PC-3 (cell line): Measurements from ENCODE around the gene SAMD14. TPM values are rescaled to one million over a fixed set of nuclear protein-coding genes. Genes with fewer than 3 reads are reported as not detected.

Experiments used
- ATAC-seq: fragments of 200-7000 bp; cut with Tn5 transposase; 2 replicates; pipeline ENCODE4 v1.9.1; 2020; ENCODE audit warnings: mild to moderate bottlenecking, moderate library complexity
- BruUV-seq: library from RNA; stranded (reverse); fragments of 400-500 nt; replicated peaks from 2 replicates; lab custom pipeline; 2021; lab: Mats Ljungman, UMichigan
- CTCF ChIA-PET: fragments of 300-600 bp; sonication (Branson Sonifier 250); formaldehyde crosslinking; loops from one replicate; lab custom pipeline; 2022; ENCODE audit warnings: antibody characterized with exemption; lab: Charles Lee
- POLR2A ChIA-PET: fragments of 300-600 bp; sonication (Branson Sonifier 250); formaldehyde crosslinking; loops from one replicate; lab custom pipeline; 2022; ENCODE audit warnings: antibody characterized with exemption; ENCODE audit not compliant: unreplicated experiment; lab: Charles Lee
- DNase-seq: peaks from one replicate; pipeline ENCODE4 v3.0.0-alpha.2; 2015
- H2AFZ ChIP-seq: fragments of 300-600 bp; sonication (generic); 2 replicates; pipeline ENCODE4 v1.6.0; 2016; ENCODE audit warnings: antibody characterized with exemption, low read length
- H3F3A ChIP-seq: fragments of 300-600 bp; sonication (generic); one replicate; pipeline ENCODE4 v1.6.0; 2017; ENCODE audit warnings: antibody characterized with exemption, low read length, control low read depth, mild to moderate bottlenecking; ENCODE audit not compliant: unreplicated experiment
- H3K27ac ChIP-seq: fragments of 300-600 bp; sonication (generic); 2 replicates; pipeline ENCODE4 v1.5.1; 2016; ENCODE audit warnings: mild to moderate bottlenecking, low read length
- H3K27me3 ChIP-seq: fragments of 300-600 bp; sonication (generic); 2 replicates; pipeline ENCODE4 v1.6.1; 2016; ENCODE audit warnings: low read length, mixed read lengths
- H3K36me3 ChIP-seq: fragments of 300-600 bp; sonication (generic); 2 replicates; pipeline ENCODE4 v1.6.1; 2016; ENCODE audit warnings: low read depth, mixed run types, low read length, mixed read lengths
- H3K4me1 ChIP-seq: fragments of 300-600 bp; sonication (generic); 2 replicates; pipeline ENCODE4 v1.5.1; 2016; ENCODE audit warnings: low read length; ENCODE audit not compliant: insufficient read depth
- H3K4me2 ChIP-seq: fragments of 300-600 bp; sonication (generic); 2 replicates; pipeline ENCODE4 v1.6.0; 2016; ENCODE audit warnings: low read length
- H3K4me3 ChIP-seq: fragments of 300-600 bp; sonication (generic); 2 replicates; pipeline ENCODE4 v1.5.1; 2016; ENCODE audit warnings: mild to moderate bottlenecking, low read length, mixed read lengths
- H3K79me2 ChIP-seq: fragments of 300-600 bp; sonication (generic); 2 replicates; pipeline ENCODE4 v1.6.1; 2017; ENCODE audit warnings: low read length, mixed read lengths
- H3K9ac ChIP-seq: fragments of 300-600 bp; sonication (generic); 2 replicates; pipeline ENCODE4 v1.6.0; 2016; ENCODE audit warnings: mild to moderate bottlenecking, low read length
- H3K9me2 ChIP-seq: fragments of 300-600 bp; sonication (generic); replicated peaks from 2 replicates; pipeline ENCODE4 v1.6.1; 2016; ENCODE audit warnings: mixed run types, low read length, mixed read lengths
- H3K9me3 ChIP-seq: fragments of 300-600 bp; sonication (generic); 2 replicates; pipeline ENCODE4 v1.6.1; 2016; ENCODE audit warnings: low read length, mixed read lengths
- H4K20me1 ChIP-seq: fragments of 300-600 bp; sonication (generic); 2 replicates; pipeline ENCODE4 v1.6.1; 2016; ENCODE audit warnings: low read length, mixed read lengths
- CTCF ChIP-seq: fragments of 300-600 bp; sonication (generic); conservative IDR thresholded peaks from 2 replicates; pipeline ENCODE4 v1.5.1; 2017; ENCODE audit warnings: antibody characterized with exemption, low read depth, mild to moderate bottlenecking, low read length
- EZH2 ChIP-seq: fragments of 300-600 bp; sonication (generic); IDR thresholded peaks from one replicate; pipeline ENCODE4 v1.6.1; 2017; ENCODE audit warnings: antibody characterized with exemption, mild to moderate bottlenecking, low read length; ENCODE audit not compliant: unreplicated experiment
- EZH2phosphoT487 ChIP-seq: fragments of 300-600 bp; sonication (generic); IDR thresholded peaks from 2 replicates; pipeline ENCODE4 v1.6.1; 2018; ENCODE audit warnings: mild to moderate bottlenecking, antibody characterized with exemption, low read length, borderline replicate concordance
- intact Hi-C: fragments of 100-400 bp; cut with micrococcal nuclease; formaldehyde crosslinking; loops from 2 replicates; pipeline ENCODE4 v1.9.0; 2023
- total RNA-seq: library from RNA; depleted of rRNA; stranded (reverse); fragments of >200 nt; gene quantifications from 2 replicates; pipeline ENCODE4 v1.2.3, GENCODE V29; 2014

SAMD14 gene
- total RNA-seq, 1 experiment from 2014 or later, result 0.11 TPM

- H4K20me1 ChIP-seq, result no peaks in the 10 kb centered on the region
- POLR2A ChIA-PET, result no interaction called here
- peaks cover 33% of the 10 kb centered on the region for H3K4me1 ChIP-seq
These were observed 45.3 kb upstream of the SAMD14 start for GRCh38 chr17:50175035-50175807.

GRCh38 chr17:50174444-50174843 is 44.5 kb upstream of the SAMD14 start:
- no peak overlapping the region for H2AFZ ChIP-seq
- H3K4me3 ChIP-seq, result no peak overlapping the region
- H3K9me3 ChIP-seq, result no peaks in the 10 kb centered on the region
- intact Hi-C loops, result no loop called here
- no peak overlapping the region for H3K27ac ChIP-seq
- no peak overlapping the region for H3K4me2 ChIP-seq
- H3K27me3 ChIP-seq, result no peaks in the 10 kb centered on the region
- ATAC-seq (no peak), DNase-seq (no peak)
- no peaks in the 10 kb centered on the region for H3K36me3 ChIP-seq
- H3K9ac ChIP-seq, result no peak overlapping the region
- no peaks in the 10 kb centered on the region for H3K79me2 ChIP-seq
- TF ChIP-seq CTCF (no peak), EZH2 (no peak), EZH2phosphoT487 (no peak)
- ChIA-PET POLR2A (no interaction called here), CTCF (interaction anchor here (1.1 kb wide), 1 partner anchor 20 kb away, joined by 3 read pairs; no protein-coding TSS in a partner anchor)
- no peaks in the 10 kb centered on the region for H4K20me1 ChIP-seq
- peaks cover 41% of the 10 kb centered on the region for H3K4me1 ChIP-seq
- H3F3A ChIP-seq, result no peaks in the 10 kb centered on the region
- no peaks in the 10 kb centered on the region for H3K9me2 ChIP-seq
- BruUV-seq, result no TSS peak

More at GRCh38 chr17:50175035-50175807, 45.3 kb upstream of the SAMD14 start:
- Histone ChIP-seq H3K9ac (no peak overlapping the region), H3K27ac (no peak overlapping the region), H3K36me3 (no peaks in the 10 kb centered on the region), H3K9me2 (no peaks in the 10 kb centered on the region), H3K4me3 (no peak overlapping the region), H3F3A (no peaks in the 10 kb centered on the region), H3K79me2 (no peaks in the 10 kb centered on the region), H2AFZ (no peak overlapping the region), H3K9me3 (no peaks in the 10 kb centered on the region), H3K27me3 (no peaks in the 10 kb centered on the region), H3K4me2 (no peak overlapping the region)
- CTCF ChIA-PET, result no interaction called here
- BruUV-seq, result no TSS peak
- TF ChIP-seq EZH2phosphoT487 (no peak), CTCF (no peak), EZH2 (no peak)
- intact Hi-C loops, result no loop called here
- ATAC-seq (no peak), DNase-seq (no peak)

- intact Hi-C loops, result no loop called here
- no peaks in the 10 kb centered on the region for H4K20me1 ChIP-seq
- ATAC-seq, result no peak
- no TSS peak for BruUV-seq
- H3K4me3 ChIP-seq, result no peak overlapping the region
- ChIA-PET CTCF (interaction anchor here (1.1 kb wide), 1 partner anchor 21 kb away, joined by 3 read pairs; no protein-coding TSS in a partner anchor), POLR2A (interaction anchor here (0.6 kb wide), 1 partner anchor 61 kb away, joined by 3 read pairs; no protein-coding TSS in a partner anchor)
- H3K79me2 ChIP-seq, result no peaks in the 10 kb centered on the region
- H3K9ac ChIP-seq, result no peak overlapping the region
- no peak overlapping the region for H2AFZ ChIP-seq
- H3K4me2 ChIP-seq, result no peak overlapping the region
- peaks cover 39% of the 10 kb centered on the region for H3K4me1 ChIP-seq
- DNase-seq, result no peak
- TF ChIP-seq CTCF (no peak), EZH2phosphoT487 (no peak), EZH2 (no peak)
- no peaks in the 10 kb centered on the region for H3F3A ChIP-seq
- no peaks in the 10 kb centered on the region for H3K9me3 ChIP-seq
- no peak overlapping the region for H3K27ac ChIP-seq
- no peaks in the 10 kb centered on the region for H3K36me3 ChIP-seq
- no peaks in the 10 kb centered on the region for H3K27me3 ChIP-seq
- H3K9me2 ChIP-seq, result no peaks in the 10 kb centered on the region
These were observed 43.5 kb upstream of the SAMD14 start for GRCh38 chr17:50173335-50173941.
